ENCODE measurements around the gene PIAS3. TPM values are rescaled to one million over a fixed set of nuclear protein-coding genes. Genes with fewer than 3 reads are reported as not detected.

Gene PIAS3
- total RNA-seq: 25.5 and 27.3 TPM in 2 replicates

DNA sequence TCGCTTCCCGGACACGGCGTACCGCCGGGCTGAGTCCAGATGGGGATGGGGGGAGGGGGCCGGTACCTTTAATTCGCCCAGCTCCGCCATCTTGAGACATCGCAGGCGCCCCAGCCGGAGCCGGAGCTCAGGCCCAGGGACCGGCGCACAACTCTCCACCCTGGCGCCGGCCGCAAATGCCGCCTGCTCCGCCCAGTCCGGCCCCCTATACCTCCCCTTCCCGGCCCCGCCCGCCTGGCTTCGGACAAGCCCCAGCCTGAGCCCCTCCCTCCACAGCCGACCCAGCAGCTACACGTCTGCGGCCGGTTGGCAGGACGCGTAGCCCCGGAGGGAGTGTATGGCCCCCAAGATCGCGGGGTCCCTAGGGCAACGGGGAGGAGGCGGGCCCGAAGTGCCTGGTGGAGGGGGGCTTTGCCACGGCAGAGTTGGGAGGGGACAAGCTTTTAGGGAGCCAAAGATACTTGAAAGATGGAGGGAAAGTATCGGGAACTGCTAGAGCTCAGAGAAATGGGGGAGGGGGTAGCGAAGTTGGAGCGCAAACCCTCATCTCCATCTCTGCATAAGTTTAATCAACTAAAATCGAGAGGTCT, at the start of gene PIAS3:
Gene PIAS3 (minus strand): TSS at position 181 of the 590 bp plus-strand sequence. CDS start 91 bp downstream, at position 90.
- intact Hi-C loops (cut with micrococcal nuclease): loop anchor here (2.0 to 5.0 kb wide), 9 partner anchors 14 to 180 kb away; partner anchors contain the start of genes ANKRD34A, NUDT17, PEX11B and POLR3C

DNA sequence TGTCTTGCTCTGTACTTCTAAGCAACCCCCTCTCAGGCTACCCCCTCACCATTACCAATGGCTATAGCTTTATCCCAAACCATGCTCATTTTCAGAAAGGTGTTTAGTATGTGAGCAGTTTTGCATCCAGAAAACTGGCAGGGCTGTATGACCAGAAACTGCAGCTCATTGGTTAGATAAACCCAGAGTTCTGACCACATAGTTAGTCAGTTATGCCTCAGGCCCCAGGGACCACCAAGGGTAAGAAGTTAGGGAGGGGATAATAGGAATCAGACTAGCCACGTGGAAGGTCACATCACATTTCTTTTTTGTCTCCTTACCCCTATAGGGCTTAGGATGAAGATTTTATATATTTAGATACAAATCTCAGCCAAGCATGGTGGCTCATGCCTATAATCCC, 49.8 kb upstream of the PIAS3 start:
- intact Hi-C loops (cut with micrococcal nuclease): no loop called here

DNA sequence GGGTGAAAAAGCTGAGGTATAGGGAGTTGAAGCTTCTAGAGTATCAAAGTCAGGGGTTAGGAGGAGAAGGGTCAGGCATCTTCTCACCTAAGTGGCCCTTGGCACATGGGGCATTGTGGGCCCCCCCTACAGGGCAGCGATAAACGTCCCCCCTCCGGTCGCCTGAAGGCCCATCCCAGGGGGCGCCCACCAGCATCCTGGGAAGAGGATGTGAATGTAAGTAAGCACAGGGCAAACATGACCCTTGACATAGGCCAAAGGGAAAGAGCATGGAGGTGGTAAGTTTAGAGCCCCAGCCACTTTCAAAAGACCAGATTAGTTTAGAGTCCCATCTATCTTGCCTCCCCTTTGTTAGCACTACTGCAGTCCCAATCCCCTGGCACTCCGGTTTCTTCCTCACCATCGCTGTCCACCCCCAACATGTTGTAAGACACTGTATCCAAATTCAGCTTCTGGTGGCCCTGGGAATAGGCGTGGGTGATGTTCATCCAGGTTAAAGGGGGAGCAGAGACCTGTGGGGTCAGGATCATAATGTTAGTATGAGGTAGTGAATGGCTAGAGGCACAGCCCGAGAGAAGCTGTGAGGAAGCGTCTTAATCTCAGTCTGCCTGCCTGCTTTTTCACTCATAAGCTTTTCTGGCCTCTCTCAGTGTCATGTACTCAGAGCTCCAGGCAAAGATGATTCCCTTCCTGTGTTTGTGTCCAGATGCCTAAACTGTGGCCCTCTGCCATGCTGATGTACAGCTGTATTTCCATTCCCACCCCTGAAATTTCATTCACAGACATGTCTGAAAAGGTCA, 48.3 kb upstream of the PIAS3 start:
- intact Hi-C loops (cut with micrococcal nuclease): no loop called here

DNA sequence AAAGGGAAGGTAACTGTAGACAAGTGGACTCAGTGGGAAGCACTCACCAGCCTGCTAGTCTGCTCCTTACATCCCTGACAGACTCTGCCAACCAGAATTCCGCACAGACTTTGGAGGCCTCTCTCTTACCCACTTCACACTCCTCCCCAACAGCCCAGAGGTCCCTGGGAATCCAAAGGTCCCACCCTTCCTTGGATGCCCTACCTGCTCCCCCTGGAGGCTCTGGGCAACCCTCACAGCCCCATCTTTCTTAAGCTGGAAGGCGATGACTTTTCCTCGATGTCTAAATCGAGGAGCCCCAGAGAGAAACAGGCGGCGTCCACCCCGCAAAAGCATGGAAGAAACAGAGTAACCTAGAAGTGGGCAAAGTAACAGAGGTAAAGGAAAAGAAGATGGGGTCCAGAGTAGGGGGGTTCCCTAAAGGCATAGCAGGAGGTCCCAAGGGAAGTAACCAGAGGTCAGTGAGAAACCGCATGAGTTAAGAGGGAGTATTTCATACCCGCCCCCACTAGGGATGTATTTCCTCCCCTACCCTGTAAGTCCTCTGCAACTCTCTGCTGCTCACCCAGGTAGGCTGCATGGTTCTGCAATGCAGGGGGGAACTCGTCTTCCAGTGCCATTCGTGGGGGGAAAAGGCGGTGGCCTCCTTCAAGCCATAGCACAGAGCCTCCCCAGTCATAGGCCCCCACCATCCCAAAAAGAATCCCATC, 42.6 kb upstream of the PIAS3 start:
- intact Hi-C loops (cut with micrococcal nuclease): no loop called here

DNA sequence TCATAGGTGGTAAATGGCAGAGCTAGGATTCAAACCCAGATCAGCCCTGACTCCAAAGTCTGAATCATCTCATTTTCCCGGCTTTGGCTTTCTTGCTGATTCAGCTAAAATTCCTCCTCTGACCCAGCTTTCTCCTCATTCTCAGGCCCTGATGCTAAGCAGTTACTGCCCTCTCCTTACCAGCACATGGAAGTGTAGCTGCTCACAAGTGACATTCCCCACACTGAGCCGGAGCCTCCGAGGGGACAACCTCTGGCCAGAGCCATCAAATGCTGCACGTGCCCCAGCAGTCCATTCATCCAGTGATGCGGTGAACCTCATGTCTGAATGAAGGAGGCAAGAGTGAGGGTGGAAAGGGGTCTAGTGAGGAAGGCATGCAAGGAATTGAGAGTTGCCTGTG, 39.9 kb upstream of the PIAS3 start:
- intact Hi-C loops (cut with micrococcal nuclease): no loop called here

DNA sequence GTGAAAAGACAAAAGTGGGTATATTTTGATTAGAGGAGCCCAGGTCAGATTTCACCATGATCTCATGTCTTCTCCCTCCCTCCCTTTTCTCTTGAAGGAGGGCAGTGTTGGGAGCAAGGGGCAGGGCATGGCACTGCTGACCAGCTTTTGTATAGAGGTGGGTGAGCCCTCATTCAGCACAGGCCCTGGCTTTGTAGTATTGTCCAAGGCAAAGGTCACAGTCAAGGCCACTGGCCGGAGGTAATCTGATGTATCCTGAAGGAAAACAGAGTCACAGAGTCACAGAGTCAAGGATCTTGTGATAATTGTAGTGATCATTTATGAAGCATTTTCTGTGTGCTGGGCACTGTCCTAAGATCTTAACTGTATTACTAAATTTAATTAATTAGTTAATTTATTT, 39.1 kb upstream of the PIAS3 start:
- intact Hi-C loops (cut with micrococcal nuclease): no loop called here

DNA sequence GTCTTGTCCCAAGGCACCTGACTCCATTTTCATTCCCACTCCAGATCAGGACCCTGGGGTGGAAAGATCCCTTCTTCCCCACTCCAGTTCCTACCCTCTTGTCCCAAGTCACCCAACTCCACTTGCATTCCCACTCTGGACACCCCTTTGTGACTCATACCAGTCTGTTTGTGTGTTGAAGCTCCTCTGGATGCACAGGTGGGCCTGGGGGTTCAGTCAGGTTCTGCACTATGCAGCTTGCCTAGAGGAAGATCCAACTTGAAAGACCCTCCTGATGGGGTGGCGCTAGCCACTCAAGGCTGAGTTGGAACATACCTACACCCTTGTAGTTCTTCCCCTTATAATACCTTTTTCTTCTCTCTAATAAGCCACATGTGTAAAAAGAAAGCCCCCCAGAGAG, 36.6 kb upstream of the PIAS3 start:
- intact Hi-C loops (cut with micrococcal nuclease): no loop called here

DNA sequence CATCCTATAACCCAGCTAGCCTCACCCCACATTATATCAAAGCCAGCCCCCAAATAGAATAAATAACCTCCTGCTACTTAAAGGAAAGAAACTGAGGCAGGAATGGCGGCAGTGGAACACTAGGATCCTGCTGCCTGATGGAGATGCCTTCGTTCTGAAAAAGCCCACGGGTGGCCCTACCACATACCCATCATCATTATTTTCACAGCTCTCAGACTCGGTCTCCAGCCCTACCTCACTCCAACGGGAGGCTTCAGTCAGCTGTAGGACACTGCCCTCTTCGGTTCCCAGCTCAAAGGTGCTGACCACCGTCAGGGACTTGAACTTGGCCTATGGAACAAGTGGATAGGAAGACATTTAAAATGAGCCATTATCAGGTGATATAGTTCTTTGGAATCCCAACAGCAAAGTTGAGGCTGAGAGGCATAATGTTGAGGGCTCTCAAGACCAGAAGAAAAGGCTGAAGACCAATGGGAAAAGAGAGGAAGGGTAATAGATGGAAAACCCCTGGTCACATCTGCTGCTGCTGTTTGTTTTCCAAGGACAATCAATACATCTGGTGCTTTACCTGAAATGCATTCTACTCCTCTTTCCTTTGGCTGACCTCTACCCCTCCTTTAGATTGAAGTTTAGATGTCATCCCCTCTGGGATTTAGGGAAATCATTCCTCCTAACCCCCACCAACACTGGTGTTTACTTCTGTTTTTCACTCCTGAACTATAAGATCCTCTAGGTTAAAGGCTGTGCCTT, 34.6 kb upstream of the PIAS3 start:
- intact Hi-C loops (cut with micrococcal nuclease): no loop called here

DNA sequence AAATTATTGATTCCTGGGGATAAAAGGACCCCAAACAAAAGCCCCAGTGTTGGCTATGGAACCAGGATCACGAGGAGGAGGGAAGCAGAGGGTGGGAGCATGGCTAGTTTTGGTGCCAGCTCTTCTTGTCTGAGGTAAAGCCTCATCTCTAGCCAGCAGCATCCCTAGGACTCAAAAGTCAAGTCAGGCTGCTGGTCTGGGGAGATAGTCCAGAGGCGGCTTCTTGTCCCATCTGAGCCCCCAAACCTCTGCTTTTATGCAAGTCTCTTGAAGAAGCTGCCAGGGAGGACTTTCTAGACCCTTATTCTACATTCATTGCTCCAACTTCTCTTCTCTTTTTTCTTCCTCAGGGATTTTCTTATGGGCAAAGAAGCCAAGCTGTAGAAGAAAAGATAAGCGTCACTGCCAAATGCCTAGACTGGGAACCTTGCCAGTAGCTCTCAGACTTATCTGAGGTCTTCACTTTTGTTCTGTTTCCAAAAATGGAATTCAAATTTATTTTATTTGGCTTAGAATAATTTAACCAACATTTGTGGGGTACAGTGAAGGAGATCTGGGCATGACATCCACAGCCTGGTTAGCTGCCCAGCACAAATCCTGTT, 33.7 kb upstream of the PIAS3 start:
- intact Hi-C loops (cut with micrococcal nuclease): no loop called here

DNA sequence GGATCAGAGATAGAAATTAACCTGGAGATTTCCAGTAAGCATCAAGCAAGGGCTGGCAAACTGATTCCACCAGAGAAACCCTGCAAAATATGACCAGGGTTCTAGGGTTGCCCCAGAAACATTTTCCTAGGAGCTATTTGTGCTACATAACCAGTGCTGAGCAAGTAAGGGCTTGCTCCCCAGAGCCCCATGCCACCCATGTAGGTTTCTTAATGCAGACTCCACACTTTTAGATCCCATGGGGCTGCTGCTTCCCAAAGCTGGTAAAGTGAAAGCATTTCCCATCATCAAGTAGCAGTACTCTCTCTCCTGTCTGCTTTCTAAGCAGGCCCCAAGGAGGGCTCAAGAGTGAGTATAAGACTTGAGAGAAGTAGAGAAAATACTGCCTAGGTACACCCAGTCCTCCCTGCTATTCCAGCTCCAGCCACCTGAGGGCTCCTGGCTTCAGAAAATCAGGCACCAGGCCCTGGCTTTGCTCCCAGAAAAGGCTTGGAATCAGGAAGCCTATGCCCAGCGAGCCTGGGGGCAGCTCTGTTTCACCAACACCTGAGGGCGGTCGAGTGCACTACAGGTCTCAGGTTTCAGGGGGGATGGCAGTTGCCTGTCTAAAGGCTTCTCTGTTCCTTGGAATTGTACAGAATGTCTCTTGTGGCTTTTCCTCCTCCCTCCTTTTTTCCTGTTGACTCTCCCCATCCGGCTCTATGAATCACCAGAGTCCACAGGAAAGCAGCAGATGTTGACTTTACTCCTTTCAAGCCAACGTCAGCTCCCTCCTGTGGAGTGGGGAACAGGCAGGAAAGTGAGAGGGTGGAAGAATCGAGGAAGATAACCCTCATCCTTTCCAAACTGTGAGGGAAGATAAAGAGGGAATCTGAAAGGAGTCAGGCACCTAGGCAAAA, 33.0 kb upstream of the PIAS3 start:
- intact Hi-C loops (cut with micrococcal nuclease): loop anchor here (1.0 kb wide), 3 partner anchors 18 to 121 kb away; partner anchors contain the start of gene ITGA10

DNA sequence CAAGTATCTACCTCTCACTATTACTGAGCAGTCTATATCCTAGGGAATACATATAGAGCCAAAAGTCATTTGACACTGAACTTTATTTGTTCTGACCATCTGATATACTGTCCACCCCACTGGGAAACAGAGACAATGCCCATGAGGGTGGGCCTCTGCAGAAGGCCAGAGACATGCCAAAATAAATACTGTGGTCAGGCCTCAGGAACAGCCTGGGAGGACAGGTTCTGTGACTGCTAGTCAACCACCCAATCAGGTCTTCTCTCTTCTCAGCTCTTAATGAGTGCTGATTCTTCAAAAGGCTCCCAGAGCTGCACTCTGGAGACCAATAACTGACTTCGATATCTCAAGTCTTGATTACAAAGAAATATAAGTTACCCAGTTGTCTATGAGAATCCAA, 32.3 kb upstream of the PIAS3 start:
- intact Hi-C loops (cut with micrococcal nuclease): loop anchor here (1.0 kb wide), 3 partner anchors 19 to 122 kb away; partner anchors contain the start of gene ITGA10

DNA sequence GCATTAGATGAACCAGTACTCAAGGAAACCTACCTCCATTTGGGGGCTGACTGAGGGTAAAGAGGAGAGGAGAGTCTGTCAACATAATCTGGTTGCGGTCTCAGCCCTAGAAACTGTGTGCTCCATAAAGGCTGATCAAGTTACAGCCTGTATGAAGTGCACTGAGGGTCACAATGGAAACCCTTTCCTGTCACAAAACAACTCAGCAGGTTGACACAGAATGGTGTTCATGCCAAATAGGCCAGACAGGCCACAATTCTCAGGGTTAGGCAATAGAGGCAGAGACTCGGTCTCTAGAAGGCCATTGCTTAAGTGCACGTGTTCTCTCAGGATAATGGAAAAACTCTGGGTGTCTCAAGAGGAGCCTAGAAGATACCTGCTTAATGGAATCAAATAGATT, 30.8 kb upstream of the PIAS3 start:
- intact Hi-C loops (cut with micrococcal nuclease): no loop called here

DNA sequence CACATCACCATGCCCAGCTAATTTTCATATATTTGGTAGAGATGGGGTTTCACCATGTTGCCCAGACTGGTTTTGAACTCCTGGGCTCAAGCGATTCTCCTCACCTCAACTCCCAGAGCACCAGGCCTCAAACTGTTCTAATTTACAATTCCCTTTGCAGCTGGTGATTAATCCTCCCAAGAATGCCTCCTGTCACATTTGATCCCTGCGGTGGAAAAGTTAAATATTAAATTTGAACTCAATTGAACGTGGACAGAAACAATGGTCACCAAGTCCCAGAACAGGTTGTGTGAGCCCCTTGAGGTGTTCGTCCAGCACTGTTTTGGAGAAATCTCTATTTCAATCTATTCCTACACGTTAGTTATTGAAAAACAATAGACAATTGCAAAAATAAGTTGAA, 28.8 kb upstream of the PIAS3 start:
- intact Hi-C loops (cut with micrococcal nuclease): no loop called here

DNA sequence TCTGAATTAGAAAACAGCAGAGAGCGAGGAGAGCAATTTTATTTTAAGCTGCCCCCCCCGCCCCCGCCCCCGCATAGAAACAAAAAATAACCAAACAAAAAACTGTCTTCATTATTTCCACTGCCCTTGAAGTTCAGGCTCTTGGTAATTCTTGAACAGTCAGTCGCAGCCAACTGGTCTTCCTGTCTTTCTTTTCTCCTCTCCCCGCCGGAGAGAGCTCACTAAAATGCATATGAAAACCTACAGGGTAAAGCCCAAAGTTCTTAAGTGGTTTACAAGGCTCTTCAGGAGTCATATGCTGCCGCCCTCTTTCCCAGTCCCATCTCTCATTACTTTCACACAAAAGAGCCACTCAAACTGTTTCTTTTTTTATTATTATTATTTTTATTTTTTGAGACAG, 27.9 kb upstream of the PIAS3 start:
- intact Hi-C loops (cut with micrococcal nuclease): loop anchor here (1.0 kb wide), 1 partner anchor 42 kb away; the partner anchor contains the start of gene NUDT17

DNA sequence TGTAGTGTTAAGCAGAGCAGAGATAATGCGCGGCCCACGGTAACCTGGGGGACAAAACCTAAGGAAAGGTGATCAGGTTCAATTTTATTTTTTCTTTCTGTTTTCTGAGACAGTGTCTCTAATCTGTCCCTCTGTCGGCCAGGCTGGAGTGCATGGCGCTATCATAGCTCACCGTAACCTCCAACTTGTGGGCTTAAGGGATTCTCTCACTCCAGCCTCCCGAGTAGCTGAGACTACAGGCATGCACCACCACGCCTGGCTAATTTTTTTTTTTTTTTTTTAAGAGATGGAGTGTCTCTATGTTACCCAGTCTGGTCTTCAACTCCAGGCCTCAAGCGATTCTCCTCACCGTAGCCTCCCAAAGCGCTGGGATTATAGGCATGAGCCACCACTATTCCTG, 27.5 kb upstream of the PIAS3 start:
- intact Hi-C loops (cut with micrococcal nuclease): loop anchor here (1.0 kb wide), 1 partner anchor 41 kb away; the partner anchor contains the start of gene NUDT17

DNA sequence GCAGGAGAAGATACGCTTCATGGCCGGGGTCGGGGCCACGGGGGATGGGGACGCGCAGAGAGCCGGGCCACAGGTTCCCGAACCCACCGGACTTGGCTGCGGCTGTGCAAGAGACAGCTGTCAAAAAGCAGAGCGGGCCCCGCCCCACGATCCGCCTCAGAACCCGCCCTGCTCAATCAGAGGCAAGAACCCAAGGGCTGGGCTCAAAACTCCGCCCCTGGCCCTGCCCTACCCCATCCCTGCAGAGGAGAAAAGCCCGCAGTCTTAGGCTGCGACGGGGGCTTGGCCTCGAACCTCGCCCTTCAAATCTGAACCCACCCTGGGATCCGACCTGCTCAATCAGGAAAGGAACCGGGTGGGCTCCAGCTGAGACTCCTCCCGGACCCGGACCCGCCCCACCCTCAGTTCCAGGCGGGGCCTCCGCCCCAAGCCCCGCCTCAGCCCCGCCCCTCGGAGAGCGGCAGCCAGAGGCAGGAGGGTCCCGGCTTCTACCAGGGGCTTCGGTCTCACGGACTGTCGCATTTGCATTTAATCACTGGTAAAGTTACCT, 26.9 kb upstream of the PIAS3 start, which contains the start of gene ANKRD35:
Gene ANKRD35 (minus strand): TSS at position 129 of the 550 bp plus-strand sequence. CDS start 108 bp downstream, at position 21.
- intact Hi-C loops (cut with micrococcal nuclease): loop anchor here (1.0 to 2.0 kb wide), 6 partner anchors 26 to 78 kb away; partner anchors contain the start of genes ANKRD34A, LIX1L, NUDT17 and PEX11B

DNA sequence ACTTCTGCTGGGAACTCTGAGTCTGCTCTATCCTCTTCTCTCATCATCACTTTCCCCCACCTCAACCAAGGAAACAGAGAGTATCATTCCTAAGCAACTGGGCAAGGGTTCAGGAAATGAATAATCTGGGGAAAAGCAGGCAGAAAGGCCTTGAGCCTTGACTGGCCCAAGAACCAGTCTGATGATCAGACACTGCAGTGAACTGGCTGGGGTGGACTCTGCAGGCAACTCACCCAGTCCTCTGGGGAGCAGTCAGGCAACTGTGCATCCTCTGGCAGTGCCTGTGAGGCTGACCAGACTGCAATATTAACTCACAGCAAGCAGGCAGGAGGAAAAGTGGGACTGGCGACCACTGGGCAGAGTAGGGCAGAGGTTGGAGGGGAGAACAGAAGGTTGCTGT, 25.8 kb upstream of the PIAS3 start:
- intact Hi-C loops (cut with micrococcal nuclease): loop anchor here (1.0 to 2.0 kb wide), 5 partner anchors 24 to 80 kb away; partner anchors contain the start of genes ANKRD34A, LIX1L, PEX11B and POLR3GL

DNA sequence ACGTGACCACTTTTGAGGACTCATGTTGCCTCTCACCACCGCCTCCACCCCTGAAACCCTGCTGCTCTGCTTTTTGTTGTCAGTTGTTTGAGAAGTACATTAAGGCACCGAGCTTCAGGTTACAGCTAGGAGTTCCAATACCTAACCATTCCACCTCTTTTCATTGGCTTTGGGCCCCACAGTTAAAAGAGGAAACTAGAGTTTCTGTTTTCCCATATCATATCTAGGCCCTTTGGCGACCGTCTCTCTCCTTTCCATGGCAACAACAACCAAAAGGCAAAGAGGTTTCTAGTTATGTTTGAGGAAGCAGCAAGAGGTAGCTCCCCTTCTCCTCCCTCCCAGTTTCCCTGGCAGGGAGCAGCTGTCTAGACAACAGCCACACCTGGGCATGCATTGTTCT, 20.9 kb upstream of the PIAS3 start:
- intact Hi-C loops (cut with micrococcal nuclease): no loop called here

DNA sequence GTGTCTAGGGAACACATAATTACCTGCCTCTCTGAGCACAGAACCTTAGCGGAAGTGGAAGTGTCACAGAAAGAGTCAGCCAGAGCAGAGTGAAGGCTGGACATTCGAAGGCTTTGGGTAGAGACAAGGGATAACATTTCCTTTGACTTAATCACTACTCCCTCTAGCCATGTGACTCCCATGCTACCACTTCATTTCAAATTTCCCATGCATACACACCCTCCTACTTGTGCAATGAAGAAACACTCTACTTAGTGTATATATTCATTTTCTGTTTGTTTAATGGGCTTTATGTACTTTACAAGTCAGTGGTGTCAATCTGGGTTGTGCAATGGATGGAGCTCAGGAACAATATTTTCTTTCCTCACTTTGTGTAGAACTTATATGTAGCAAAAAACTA, 19.8 kb upstream of the PIAS3 start:
- intact Hi-C loops (cut with micrococcal nuclease): no loop called here

Data from T-helper 1 cell treated with Interleukin-12 subunit alpha and Interleukin-12 subunit beta and Interleukin-4 antibody, amounts not matched to agents 30 ng/mL and 1 ng/mL, for 36 hours (primary cell).